ENCODE data around the gene HSPG2.

HSPG2 gene

DNA sequence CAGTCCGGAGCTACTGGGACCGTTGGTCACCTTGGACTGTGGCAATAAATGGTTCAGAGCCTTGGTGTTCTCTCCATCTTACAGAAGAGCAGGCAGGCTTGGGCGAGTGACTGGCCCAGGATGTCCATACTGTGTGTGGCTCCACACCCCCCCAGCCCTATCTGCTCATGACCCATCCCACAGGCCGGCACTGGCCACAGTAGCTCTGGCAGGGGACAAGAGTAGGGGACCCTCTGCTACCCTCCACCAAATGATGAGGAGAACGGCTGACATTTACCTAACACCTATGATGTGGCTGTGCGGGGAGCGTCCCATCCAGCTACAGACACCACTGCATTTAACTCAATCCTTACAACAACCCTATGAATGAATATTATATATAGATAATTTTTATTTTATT is 111.7 kb downstream of the HSPG2 start:
- TF ChIP-seq RAD21 (IDR thresholded peaks at IDR 0.05; ENCODE audit: low read depth) (no peak), TEAD4 (IDR thresholded peaks at IDR 0.05) (no peak), CREB1 (IDR thresholded peaks at IDR 0.05; ENCODE audit: low read depth) (no peak), NFIC (IDR thresholded peaks at IDR 0.05) (no peak), CEBPB (IDR thresholded peaks at IDR 0.05) (no peak), EGR1 (IDR thresholded peaks at IDR 0.05) (no peak), TAF1 (IDR thresholded peaks at IDR 0.05; ENCODE audit: low read depth) (no peak), TCF12 (IDR thresholded peaks at IDR 0.05; ENCODE audit: low read depth) (no peak)
- TF ChIP-seq, protein P1, sequence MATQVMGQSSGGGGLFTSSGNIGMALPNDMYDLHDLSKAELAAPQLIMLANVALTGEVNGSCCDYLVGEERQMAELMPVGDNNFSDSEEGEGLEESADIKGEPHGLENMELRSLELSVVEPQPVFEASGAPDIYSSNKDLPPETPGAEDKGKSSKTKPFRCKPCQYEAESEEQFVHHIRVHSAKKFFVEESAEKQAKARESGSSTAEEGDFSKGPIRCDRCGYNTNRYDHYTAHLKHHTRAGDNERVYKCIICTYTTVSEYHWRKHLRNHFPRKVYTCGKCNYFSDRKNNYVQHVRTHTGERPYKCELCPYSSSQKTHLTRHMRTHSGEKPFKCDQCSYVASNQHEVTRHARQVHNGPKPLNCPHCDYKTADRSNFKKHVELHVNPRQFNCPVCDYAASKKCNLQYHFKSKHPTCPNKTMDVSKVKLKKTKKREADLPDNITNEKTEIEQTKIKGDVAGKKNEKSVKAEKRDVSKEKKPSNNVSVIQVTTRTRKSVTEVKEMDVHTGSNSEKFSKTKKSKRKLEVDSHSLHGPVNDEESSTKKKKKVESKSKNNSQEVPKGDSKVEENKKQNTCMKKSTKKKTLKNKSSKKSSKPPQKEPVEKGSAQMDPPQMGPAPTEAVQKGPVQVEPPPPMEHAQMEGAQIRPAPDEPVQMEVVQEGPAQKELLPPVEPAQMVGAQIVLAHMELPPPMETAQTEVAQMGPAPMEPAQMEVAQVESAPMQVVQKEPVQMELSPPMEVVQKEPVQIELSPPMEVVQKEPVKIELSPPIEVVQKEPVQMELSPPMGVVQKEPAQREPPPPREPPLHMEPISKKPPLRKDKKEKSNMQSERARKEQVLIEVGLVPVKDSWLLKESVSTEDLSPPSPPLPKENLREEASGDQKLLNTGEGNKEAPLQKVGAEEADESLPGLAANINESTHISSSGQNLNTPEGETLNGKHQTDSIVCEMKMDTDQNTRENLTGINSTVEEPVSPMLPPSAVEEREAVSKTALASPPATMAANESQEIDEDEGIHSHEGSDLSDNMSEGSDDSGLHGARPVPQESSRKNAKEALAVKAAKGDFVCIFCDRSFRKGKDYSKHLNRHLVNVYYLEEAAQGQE (IDR thresholded peaks at IDR 0.05; ENCODE audit: low read depth), result no peak
- TF ChIP-seq, protein P2, sequence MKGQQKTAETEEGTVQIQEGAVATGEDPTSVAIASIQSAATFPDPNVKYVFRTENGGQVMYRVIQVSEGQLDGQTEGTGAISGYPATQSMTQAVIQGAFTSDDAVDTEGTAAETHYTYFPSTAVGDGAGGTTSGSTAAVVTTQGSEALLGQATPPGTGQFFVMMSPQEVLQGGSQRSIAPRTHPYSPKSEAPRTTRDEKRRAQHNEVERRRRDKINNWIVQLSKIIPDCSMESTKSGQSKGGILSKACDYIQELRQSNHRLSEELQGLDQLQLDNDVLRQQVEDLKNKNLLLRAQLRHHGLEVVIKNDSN (IDR thresholded peaks at IDR 0.05), result no peak
- TF ChIP-seq, protein P3, sequence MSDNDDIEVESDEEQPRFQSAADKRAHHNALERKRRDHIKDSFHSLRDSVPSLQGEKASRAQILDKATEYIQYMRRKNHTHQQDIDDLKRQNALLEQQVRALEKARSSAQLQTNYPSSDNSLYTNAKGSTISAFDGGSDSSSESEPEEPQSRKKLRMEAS (IDR thresholded peaks at IDR 0.05), result no peak

DNA sequence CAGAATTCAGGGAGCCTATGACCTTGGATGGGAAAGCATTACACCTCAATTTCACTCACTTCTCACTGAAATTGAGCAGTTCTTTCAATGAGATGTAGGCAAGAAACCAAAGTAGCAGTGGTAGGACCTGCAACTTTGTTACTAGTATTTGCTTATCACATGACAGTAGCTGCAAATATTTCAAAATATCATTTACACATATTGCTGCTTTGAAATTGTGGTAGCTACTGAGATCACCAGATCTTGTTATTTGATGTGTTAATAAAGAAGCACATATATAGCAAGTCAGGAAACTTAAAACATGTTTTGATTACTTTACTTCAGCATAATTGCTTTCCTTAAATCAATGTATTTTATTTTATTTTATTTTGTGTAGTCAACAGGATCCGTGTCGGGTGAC is 112.2 kb downstream of the HSPG2 start:
- TF ChIP-seq, protein P3 (IDR thresholded peaks at IDR 0.05), result no peak
- TF ChIP-seq RAD21 (IDR thresholded peaks at IDR 0.05; ENCODE audit: low read depth) (no peak), CEBPB (IDR thresholded peaks at IDR 0.05) (no peak), TEAD4 (IDR thresholded peaks at IDR 0.05) (no peak), ZBTB7A (IDR thresholded peaks at IDR 0.05; ENCODE audit: low read depth) (no peak)
- TF ChIP-seq, protein P2 (IDR thresholded peaks at IDR 0.05), result no peak

DNA sequence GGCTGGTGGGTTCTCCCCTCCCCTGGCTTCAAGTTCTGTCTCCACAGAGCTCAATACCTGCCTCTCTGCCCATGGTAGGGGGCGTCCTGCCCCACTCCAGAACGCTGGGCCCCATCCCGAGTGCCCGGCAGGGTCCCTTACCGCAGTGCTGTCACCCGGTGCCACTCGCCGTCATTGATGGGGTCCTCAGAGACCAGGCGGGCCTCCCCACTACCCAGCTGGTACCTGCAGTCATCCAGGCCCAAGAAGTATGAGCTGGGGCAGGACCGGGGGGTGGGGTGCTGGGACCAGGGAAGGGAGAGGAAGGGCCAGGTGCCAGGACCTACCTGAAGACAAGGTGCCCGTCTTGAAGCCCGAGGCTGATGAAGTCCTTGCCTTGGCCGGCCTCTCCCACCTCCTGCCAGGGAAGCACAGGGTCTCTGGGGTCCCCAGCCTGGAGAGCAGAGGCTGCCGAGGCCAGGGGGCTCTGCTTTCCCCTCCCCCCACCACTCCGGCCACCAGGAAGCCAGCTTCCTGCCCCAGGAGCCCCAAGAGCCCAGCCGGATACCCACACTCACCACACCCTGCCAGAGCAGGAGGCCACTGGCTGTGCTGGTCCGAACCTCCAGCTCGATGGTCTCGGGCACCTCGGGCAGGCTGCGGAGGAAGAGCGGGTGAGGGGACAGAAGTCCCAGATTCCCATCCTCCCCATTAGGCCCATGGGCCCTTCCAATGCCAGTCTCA is 113.0 kb downstream of the HSPG2 start:
- TF ChIP-seq CEBPB (IDR thresholded peaks at IDR 0.05) (no peak), YY1 (IDR thresholded peaks at IDR 0.05; ENCODE audit: low read depth) (no peak), TAF1 (IDR thresholded peaks at IDR 0.05; ENCODE audit: low read depth) (no peak), NFIC (IDR thresholded peaks at IDR 0.05) (no peak), EP300 (IDR thresholded peaks at IDR 0.05; ENCODE audit: borderline replicate concordance) (no peak), TCF12 (IDR thresholded peaks at IDR 0.05; ENCODE audit: low read depth) (no peak), FOXM1 (IDR thresholded peaks at IDR 0.05; ENCODE audit: borderline replicate concordance, low read depth) (no peak), CREB1 (IDR thresholded peaks at IDR 0.05; ENCODE audit: low read depth) (no peak), EGR1 (IDR thresholded peaks at IDR 0.05) (no peak), TEAD4 (IDR thresholded peaks at IDR 0.05) (no peak), ZBTB7A (IDR thresholded peaks at IDR 0.05; ENCODE audit: low read depth) (no peak), RAD21 (IDR thresholded peaks at IDR 0.05; ENCODE audit: low read depth) (no peak)
- TF ChIP-seq, protein P2 (IDR thresholded peaks at IDR 0.05), result no peak
- TF ChIP-seq, protein P1 (IDR thresholded peaks at IDR 0.05; ENCODE audit: low read depth), result no peak
- TF ChIP-seq, protein P3 (IDR thresholded peaks at IDR 0.05), result no peak

DNA sequence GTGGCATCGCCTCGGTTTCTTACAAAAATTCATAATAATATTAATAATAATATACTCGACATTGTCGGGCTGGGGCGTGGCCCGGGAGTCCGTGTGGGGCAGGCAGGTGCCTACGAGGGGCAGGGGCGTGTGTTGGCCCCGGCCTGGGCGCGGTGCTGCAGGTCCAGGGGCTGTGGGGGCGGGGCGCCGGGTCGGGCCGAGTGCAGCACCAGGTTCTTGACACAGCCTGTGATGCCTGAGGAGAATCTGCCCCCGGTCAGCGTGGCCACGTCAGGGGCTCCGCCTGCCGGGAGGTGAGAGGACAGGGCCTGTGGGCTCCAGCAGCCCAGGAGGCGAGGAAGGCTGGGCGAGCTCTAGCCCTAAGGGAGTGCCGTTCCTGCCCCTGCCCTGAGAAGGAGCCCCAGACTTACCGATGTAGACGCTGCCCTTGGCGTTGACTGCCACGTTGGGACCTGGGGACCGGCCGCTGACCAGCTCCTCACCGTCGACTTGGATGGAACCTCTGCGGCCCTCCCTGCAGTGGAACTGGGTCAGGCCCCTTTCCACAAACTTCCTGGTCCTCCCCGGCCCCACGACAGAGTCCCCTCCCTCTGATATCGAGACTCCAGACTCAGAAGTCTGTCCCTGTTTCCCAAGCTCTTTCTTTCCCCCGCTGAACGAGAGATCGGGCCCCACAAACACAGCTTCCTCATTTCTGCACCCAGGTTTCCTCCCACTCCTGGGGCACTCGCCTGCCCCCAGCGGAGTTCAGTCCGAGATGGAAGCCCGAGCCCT is 113.7 kb downstream of the HSPG2 start:
- TF ChIP-seq RAD21 (IDR thresholded peaks at IDR 0.05; ENCODE audit: low read depth) (no peak), CEBPB (IDR thresholded peaks at IDR 0.05) (no peak), YY1 (IDR thresholded peaks at IDR 0.05; ENCODE audit: low read depth) (no peak), TAF1 (IDR thresholded peaks at IDR 0.05; ENCODE audit: low read depth) (no peak), TEAD4 (IDR thresholded peaks at IDR 0.05) (no peak), EGR1 (IDR thresholded peaks at IDR 0.05) (no peak), EP300 (IDR thresholded peaks at IDR 0.05; ENCODE audit: borderline replicate concordance) (no peak), CREB1 (IDR thresholded peaks at IDR 0.05; ENCODE audit: low read depth) (no peak), FOXM1 (IDR thresholded peaks at IDR 0.05; ENCODE audit: borderline replicate concordance, low read depth) (no peak), NFIC (IDR thresholded peaks at IDR 0.05) (no peak), TCF12 (IDR thresholded peaks at IDR 0.05; ENCODE audit: low read depth) (no peak), ZBTB7A (IDR thresholded peaks at IDR 0.05; ENCODE audit: low read depth) (no peak)
- TF ChIP-seq, protein P2 (IDR thresholded peaks at IDR 0.05), result no peak
- TF ChIP-seq, protein P1 (IDR thresholded peaks at IDR 0.05; ENCODE audit: low read depth), result no peak
- TF ChIP-seq, protein P3 (IDR thresholded peaks at IDR 0.05), result no peak
